GM10266 (cell line): ENCODE measurements around the gene PARD3.

ENCODE experiments used
- DNase-seq: peaks from one replicate; pipeline ENCODE4 v3.0.0; 2012; ENCODE audit errors: extremely low spot score
- CTCF ChIP-seq: IDR thresholded peaks from 2 replicates; pipeline ENCODE4 v1.5.1; 2012; ENCODE audit warnings: mild to moderate bottlenecking, low read depth; ENCODE audit not compliant: control insufficient read depth, insufficient read depth; ENCODE audit errors: missing control alignments

PARD3 gene

DNA sequence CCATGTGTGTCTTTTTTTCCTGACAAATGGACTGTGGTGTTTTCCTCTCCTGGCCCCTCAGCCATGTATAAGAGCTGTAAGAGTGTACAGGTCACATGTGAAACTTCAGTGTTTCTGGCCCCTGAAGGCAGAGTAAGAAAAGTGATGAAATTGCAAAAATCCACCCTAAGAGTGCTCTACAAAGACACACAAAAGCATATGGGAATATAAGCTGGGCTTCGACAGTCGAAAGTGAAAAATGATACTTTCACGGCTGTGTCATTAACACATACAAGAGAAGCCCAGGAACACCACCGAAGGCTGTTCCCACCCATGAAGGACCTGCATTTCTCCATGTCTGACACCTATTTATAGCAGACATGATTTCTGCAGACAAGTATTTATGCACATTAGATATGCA, 192.2 kb downstream of the PARD3 start:
- TF ChIP-seq CTCF = no peak
- no peak for DNase-seq

GRCh38 chr10:34618611-34619010, 196.5 kb downstream of the PARD3 start:
- no peak for TF ChIP-seq CTCF
- DNase-seq = no peak

GRCh38 chr10:34615770-34616169, 199.3 kb downstream of the PARD3 start:
- DNase-seq = no peak
- no peak for TF ChIP-seq CTCF

DNA sequence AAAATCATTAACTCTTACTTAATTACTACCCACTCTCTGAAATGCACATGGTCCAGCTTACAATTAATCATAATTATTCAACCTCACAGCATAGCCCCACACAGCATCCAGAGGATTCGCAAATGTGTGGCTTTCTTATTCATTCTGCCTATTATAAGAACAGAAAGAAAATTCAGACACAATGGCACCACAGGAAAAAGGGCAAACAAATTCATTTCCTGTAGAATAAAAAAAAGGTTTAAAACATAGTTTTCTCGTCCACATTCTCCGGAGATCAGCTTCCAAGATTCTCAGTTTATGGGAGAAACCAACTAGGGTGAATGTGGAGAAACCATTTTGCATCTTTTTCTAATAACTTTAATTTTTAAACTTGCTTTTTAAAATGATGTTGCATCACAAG, 201.6 kb downstream of the PARD3 start:
- DNase-seq = no peak
- TF ChIP-seq CTCF = no peak

- no peak for DNase-seq
- TF ChIP-seq CTCF = no peak
These were observed 202.2 kb downstream of the PARD3 start for GRCh38 chr10:34612938-34613337.

GRCh38 chr10:34612446-34612845, 202.7 kb downstream of the PARD3 start:
- DNase-seq = no peak
- TF ChIP-seq CTCF = no peak

DNA sequence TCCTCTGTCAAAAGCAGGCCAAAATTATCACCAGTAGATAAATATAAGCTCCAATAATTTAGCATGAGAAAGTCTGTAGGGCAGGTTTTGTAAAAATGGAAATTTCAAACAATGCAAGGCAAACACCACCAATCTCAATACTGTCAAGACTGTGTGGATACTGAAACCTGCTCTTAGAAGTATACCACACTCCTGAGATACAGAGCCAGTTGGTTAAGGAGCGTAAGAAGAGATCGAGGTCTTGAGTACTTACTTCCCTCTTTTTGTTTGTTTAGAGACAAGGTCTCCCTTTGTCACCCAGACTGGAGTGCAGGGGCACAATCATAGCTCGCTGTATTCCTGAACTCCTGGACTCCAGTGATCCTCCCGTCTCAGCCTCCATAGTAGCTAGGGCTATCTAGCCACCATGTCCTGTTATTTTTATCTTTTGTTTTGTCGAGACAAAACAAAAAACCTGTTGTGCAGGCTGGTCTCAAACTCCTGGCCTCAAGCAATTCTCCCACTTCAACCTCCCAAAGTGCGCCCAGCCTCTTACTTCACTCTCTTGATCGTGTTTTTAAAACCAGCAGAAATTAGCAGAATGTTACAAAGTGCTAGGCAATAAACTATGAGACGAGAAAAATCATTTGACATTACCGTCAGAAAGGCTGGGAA, 205.7 kb downstream of the PARD3 start:
- TF ChIP-seq CTCF = no peak
- no peak for DNase-seq
